Lower leg skin (tissue), 3 donors: ENCODE data around the gene CNOT1.

Source experiments
- CTCF ChIP-seq, 3 donors: fragments of 450-650 bp; IDR thresholded peaks; one replicate each; pipeline ENCODE4 v1.5.1; 2016; ENCODE audit warnings: antibody characterized with exemption in 3 of 3, mild to moderate bottlenecking in 3 of 3, moderate library complexity in 2 of 3
- POLR2A ChIP-seq, 2 donors: fragments of 450-650 bp; IDR thresholded peaks; one replicate each; pipeline ENCODE4 v1.6.1; 2016 to 2017; ENCODE audit warnings: antibody characterized with exemption in 2 of 2, mild to moderate bottlenecking in 1 of 2, moderate library complexity in 1 of 2

- TF ChIP-seq CTCF (IDR thresholded peaks at IDR 0.05) (no peak), POLR2A (IDR thresholded peaks at IDR 0.05) (no peak)
Observed at GRCh38 chr16:58497935-58498334, 131.7 kb downstream of the CNOT1 start.
